Stimulated activated CD4-positive, alpha-beta T cell treated with anti-CD3 and anti-CD28 coated beads, Interleukin-2, amount 100 ng/mL, for 24 hours (primary cell): ENCODE results near the gene ACACB.
A peak's percentile ranks its signal among the peaks of the same experiment; 100 is the strongest.
"Not testable (repeated sequence)": the region's sequence is repeated elsewhere in the genome, so short reads cannot be mapped to it uniquely, and the experiment has no call there.

Source experiments
- DNase-seq, 2 donors: peaks; one replicate each; pipeline ENCODE4 v3.0.0-alpha.2; 2020

ACACB gene

GRCh38 chr12:109144224-109144623 lies 27.8 kb downstream of the ACACB start:
- DNase-seq: no peak

DNA sequence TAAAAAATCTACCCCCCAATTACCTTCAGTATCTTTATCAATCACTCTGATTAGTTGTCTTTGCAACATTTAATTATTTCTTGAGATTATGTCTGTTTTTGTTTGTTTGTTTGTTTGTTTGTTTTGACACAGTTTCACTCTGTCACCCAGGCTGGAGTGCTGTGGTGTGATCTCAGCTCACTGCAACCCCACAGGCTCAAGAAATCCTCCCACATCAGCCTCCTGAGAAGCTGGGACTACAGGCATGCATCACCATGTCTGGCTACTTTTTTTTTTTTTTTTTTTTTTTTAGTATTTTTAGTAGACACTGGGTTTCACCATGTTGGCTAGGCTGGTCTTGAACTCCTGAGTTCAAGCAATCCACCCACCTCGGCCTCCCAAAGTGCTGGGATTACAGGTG lies 30.7 kb downstream of the ACACB start:
- not testable (repeated sequence) for DNase-seq

DNA sequence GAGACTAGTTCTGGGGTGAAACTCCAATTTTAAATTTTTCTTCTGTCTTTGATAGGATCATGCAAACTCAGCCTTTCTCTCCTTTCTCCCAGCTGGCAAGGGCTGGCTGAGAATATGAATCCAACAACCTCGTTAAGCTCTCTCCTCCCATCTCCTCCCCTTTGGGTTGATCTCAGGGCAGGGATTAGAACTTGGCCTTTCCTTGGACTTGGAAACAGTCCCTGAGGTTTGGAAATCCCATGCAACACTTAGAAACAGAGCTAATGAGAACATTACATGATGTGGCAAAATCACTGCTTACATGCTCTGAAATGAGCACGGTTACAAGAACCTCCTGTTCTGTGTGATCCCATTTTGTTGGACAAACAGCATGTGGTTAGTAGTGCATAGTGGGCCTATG lies 31.6 kb downstream of the ACACB start:
- DNase-seq: no peak

GRCh38 chr12:109150124-109150640 lies 33.8 kb downstream of the ACACB start:
- no peak for DNase-seq

DNA sequence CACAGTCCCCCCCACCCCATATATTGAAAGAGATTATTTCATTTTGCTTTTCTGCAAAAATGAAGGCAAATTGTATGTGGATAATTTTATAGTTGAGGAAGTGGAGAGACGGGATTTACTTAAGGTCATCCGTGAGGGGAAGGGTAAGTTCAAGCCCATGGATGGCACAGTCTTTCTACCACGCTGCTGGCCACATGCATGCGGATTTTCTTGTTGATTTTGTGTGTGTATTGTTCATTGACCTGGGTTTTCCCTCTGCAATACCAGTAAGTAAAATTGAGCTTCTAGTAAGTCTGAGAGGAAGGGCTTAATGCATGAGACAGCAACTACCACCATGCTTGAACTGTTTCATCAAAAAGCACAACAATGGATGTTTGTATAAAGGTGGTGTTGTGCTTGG lies 35.1 kb downstream of the ACACB start:
- no peak for DNase-seq

DNA sequence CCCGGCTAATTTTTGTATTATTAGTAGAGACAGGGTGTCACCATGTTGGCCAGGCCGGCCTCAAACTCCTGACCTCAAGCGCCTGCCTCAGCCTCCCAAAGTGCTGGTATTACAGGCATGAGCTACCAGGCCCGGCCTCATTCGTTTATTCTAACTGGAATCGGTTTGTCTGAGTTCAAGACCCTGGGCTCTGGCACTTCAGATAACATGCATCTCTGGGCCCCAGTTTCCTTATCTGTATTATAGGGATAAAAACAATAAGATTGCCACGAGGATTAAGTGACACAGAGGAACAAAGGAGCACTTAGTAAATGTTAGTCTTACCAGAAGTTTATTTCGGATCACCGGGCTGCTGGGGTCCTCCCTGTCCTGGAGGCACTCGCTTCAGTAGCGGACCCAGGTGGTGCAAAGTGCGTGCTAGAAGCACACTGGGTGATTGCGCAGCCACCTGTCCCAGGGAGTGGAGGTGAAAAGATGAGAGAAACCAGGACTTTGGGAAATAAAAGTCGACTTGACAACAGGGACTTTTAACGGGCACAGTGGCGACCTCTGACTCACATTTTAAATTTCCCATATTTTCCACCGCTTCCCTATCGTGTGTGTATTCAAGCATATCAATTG lies 37.5 kb downstream of the ACACB start:
- DNase-seq: no peak

GRCh38 chr12:109154451-109155438 lies 38.4 kb downstream of the ACACB start:
- peak; percentile 81 to 83 for DNase-seq

DNA sequence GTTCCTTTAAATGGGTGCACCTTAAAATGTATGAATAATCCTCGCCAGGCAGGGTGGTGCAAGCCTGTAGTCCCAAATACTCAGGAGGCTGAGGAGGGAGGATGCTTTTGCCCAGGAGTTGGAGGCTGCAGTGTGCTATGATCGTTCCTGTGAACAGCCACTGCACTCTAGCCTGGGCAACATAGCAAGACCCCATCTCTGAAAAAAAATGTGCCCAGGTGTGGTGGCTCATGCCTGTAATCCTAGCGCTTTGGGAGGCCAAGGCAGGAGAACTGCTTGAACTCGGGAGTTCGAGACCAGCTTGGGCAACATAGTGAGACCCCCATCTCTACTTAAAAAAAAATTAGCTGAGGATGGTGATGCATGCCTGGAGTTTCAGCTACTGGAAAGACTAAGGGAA lies 39.6 kb downstream of the ACACB start:
- no peak for DNase-seq

GRCh38 chr12:109156586-109156985 lies 40.2 kb downstream of the ACACB start:
- DNase-seq: no peak

DNA sequence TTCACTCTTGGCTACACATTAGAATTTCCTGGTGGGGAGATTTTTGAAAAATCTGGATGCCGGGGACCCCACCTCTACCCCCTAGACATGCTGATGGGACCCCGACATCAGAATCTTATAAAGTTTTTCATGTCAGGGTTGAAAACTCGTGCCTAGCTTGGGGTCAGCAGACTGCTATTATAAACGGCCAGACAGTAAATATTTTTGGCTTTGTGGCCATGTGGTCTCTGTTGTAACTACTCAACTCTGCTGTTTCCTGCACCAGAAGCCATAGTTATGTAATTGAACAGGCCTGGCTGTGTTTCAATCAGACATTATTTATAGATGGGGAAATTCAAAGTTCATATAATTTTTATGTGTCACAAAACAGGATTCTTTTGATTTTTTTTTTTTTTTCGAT lies 41.6 kb downstream of the ACACB start:
- DNase-seq: no peak

DNA sequence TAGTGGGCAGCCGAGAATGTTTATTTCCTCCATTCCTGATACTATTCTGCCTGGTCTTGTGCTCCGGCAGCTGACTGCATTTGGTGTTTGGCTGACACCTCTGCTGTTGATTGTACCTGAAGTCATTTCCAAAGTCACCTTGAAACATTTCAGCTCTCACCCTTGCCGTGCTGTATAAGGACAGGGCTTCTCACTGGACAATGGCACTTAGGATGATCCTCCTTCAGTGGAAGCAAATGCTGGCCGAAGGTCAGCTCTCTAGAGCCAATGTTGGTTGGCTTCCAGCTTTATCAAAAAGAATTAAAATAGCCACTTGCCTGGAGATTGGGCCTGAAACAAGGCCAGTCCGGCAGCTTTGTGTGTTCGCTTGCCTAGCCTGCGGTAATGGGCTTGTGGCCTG lies 44.0 kb downstream of the ACACB start:
- DNase-seq: no peak

- DNase-seq: no peak
These were observed 44.5 kb downstream of the ACACB start for GRCh38 chr12:109160873-109161272.

- no peak for DNase-seq
These were observed 46.2 kb downstream of the ACACB start for GRCh38 chr12:109162551-109162950.

DNA sequence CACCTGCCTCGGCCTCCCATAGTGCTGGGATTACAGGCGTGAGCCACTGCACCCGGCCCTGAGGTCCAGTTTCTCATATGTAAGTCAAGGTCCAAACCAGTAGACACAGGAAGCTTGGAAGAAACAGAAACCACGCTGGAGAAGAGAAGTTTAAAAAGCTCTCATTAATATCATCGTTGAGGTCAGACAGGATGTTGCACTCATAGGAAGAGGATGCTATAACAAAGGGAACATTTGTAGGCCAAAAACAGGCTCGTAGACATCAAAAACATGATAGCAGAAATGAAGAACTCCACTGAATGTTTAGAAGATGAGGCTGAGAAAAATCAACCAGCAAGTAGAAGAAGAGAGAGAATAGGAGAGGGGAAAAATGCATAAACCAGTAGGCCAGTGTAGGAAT lies 46.8 kb downstream of the ACACB start:
- no peak for DNase-seq

DNA sequence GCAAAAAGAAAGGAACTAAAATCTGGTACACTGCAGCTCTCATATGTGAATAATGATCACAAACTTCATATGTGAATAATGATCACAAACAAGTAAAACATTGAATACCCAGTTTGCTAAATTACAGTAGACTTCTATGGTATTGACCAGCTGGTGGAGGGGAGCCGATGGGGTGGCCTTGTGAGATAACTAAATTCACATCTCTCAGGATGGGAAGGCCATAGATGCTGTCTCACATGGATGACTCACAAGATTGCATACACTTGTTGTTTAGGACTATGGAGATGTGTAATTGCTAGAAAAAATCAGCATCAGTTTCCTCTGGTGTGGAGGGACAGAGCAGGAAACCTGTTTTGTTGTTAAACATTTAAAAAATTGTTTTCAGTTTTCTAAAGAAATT lies 49.2 kb downstream of the ACACB start:
- DNase-seq: no peak

DNA sequence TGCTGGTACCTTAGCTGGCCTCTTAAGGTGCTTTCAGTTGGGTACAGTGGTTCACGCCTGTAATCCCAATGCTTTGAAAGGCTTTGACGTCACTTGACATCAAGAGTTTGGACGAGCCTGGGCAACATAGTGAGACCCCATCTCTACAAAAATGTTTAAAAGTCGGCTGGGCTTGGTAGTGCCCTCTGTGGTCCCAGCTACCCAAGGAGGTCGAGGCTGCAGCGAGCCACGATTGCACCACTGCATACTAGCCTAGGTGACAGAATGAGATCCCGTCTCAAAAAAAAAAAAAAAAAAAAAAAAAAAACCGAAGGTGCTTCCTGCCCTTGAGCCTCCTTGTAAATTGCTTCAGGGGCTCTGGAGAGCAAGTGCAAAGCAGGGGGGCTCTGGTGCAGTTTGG lies 50.0 kb downstream of the ACACB start:
- no peak for DNase-seq

DNA sequence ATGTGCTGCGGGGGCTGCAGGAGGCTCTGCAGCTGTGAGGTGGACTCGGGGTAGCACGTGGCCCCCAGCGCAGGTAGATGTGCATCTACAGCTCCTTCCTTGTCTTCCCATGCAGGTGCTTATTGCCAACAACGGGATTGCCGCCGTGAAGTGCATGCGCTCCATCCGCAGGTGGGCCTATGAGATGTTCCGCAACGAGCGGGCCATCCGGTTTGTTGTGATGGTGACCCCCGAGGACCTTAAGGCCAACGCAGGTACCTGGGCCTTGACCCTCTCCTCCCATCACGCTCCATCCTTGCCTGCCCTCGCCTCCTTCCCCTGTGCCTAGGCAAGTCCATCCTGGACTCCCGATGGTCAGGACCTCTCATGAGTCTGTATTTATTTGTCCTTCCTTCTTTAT lies 51.4 kb downstream of the ACACB start:
- no peak for DNase-seq

DNA sequence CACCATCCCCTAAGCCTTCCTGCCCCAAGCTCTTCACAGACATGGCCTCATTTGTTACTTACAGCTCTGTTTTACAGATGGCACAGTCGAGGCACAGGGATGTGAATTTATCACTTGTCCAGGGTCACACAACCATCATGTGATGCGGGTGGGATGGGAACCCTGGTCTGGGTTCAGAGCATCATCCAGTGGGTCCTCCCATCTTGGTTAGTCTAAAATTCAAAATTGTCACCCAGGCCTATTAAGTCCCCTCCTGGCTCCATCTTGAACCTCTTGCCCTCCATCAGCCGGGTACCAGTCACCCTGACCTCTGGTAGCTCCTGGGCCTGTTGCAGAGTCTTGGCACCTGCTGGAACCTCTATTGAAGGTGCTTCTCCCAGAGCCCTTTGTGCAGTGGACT lies 52.9 kb downstream of the ACACB start:
- no peak for DNase-seq

- DNase-seq: no peak
These were observed 53.3 kb downstream of the ACACB start for GRCh38 chr12:109169686-109170085.

DNA sequence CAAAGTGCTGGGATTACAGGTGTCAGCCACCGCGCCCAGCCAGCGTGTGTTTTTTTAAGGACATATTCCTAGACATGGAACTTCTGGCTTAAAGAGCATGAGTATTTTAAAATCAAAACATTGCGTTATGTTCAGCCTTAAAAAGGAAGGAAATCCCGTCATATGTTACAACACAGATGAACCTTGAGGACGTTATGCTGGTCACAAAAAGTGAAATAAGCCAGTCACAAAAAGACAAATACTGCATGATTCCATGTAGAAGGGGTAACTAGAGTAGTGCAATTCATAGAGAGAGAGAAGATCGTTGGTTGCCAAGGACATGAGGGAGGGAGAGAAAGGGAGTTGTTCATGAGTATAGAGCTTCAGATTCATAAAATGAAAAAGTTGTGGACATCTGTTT lies 53.9 kb downstream of the ACACB start:
- no peak for DNase-seq

DNA sequence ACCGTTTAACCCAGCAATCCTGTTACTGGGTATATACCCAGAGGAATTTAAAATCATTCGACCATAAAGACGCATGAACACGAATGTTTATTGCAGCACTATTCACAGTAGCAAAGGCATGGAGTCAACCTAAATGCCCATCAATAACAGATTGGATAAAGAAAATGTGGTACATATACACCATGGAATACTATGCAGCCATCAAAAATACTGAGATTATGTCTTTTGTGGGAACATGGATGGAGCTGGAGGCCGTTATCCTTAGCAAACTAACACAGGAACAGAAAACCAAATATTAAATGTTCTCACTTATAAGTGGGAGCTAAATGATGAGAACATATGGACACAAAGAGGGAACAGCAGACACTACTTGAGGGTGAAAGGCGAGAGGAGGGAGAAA lies 56.4 kb downstream of the ACACB start:
- DNase-seq: not testable (repeated sequence)

GRCh38 chr12:109173443-109174240 lies 57.3 kb downstream of the ACACB start:
- no peak for DNase-seq

- DNase-seq: no peak
These were observed 58.1 kb downstream of the ACACB start for GRCh38 chr12:109174468-109174867.
